SK-N-SH (cell line): ENCODE data around the gene TMEM200B. TPM values are rescaled to one million over a fixed set of nuclear protein-coding genes. Genes with fewer than 3 reads are reported as not detected.

Source experiments
- CTCF ChIA-PET: fragments of 300-600, 350-600 bp; formaldehyde crosslinking; extraction: SDS; loops from one replicate; lab custom pipeline; 2021; lab: Yijun Ruan, JAX
- POLR2A ChIA-PET: fragments of 350-600 bp; sonication (Branson Sonifier 250); formaldehyde crosslinking; extraction: SDS; loops from one replicate; lab custom pipeline; 2020; ENCODE audit warnings: antibody characterized with exemption, inconsistent platforms; lab: Yijun Ruan, JAX
- DNase-seq: peaks from one replicate; pipeline ENCODE4 v3.0.0; 2012
- H2AFZ ChIP-seq: fragments of 200-600 bp; sonication (generic); 2 replicates; pipeline ENCODE4 v1.8.1; 2016; ENCODE audit warnings: antibody characterized with exemption, mild to moderate bottlenecking, low read depth
- H3F3A ChIP-seq: fragments of 200-600 bp; sonication (generic); replicated peaks from 2 replicates; pipeline ENCODE3; 2016; ENCODE audit warnings: antibody characterized with exemption, mild to moderate bottlenecking; ENCODE audit not compliant: insufficient read depth
- H3K27ac ChIP-seq, 2 experiments: fragments of 200-500 bp in 1 of 2; fragments of 200-600 bp in 1 of 2; sonication (Bioruptor generic) in 1 of 2; sonication (generic), shearing (Covaris generic) in 1 of 2; 2 replicates each; pipeline versions ENCODE4 v1.5.1 to v1.6.1; 2014 to 2016; ENCODE audit warnings: low read depth in 2 of 2, inconsistent platforms in 1 of 2, low read length in 1 of 2, mild to moderate bottlenecking in 1 of 2, mixed read lengths in 1 of 2
- H3K27me3 ChIP-seq: fragments of 200-600 bp; sonication (generic), shearing (Covaris generic); 2 replicates; pipeline ENCODE4 v1.6.1; 2016; ENCODE audit warnings: mixed run types; ENCODE audit not compliant: insufficient read depth
- H3K36me3 ChIP-seq, 2 experiments: fragments of 200-500 bp in 1 of 2; fragments of 200-600 bp in 1 of 2; sonication (Bioruptor generic) in 1 of 2; sonication (generic) in 1 of 2; replicated peaks in 1 of 2; 2 replicates each; pipeline versions ENCODE3 to v1.5.1; 2014 to 2016; ENCODE audit warnings: low read length in 1 of 2, mild to moderate bottlenecking in 1 of 2; ENCODE audit not compliant: insufficient read depth in 2 of 2, control insufficient read depth in 1 of 2
- H3K4me1 ChIP-seq, 2 experiments: fragments of 200-500 bp in 1 of 2; fragments of 200-600 bp in 1 of 2; sonication (Bioruptor generic) in 1 of 2; sonication (generic), shearing (Covaris generic) in 1 of 2; 2 replicates each; pipeline versions ENCODE4 v1.5.1 to v1.6.1; 2014 to 2016; ENCODE audit warnings: low read depth in 1 of 2, low read length in 1 of 2, mixed run types in 1 of 2; ENCODE audit not compliant: insufficient read depth in 2 of 2, control insufficient read depth in 1 of 2
- H3K4me2 ChIP-seq: fragments of 200-600 bp; sonication (generic), shearing (Covaris generic); 2 replicates; pipeline ENCODE4 v1.6.1; 2017; ENCODE audit warnings: mixed run types
- H3K4me3 ChIP-seq, 2 experiments: fragments of 200-500 bp in 1 of 2; fragments of 200-600 bp in 1 of 2; sonication (Bioruptor generic) in 1 of 2; sonication (generic), shearing (Covaris generic) in 1 of 2; 2 replicates each; pipeline versions ENCODE4 v1.5.1 to v1.8.1; 2014 to 2016; ENCODE audit warnings: low read depth in 2 of 2, inconsistent platforms in 1 of 2, low read length in 1 of 2, mild to moderate bottlenecking in 1 of 2, mixed read lengths in 1 of 2, moderate library complexity in 1 of 2
- H3K79me2 ChIP-seq: fragments of 200-600 bp; sonication (generic); 2 replicates; pipeline ENCODE4 v1.8.1; 2017; ENCODE audit warnings: mild to moderate bottlenecking; ENCODE audit not compliant: insufficient read depth
- H3K9ac ChIP-seq: fragments of 200-600 bp; sonication (generic); 2 replicates; pipeline ENCODE4 v1.6.1; 2017; ENCODE audit warnings: mixed run types
- H3K9me2 ChIP-seq: fragments of 200-600 bp; sonication (generic); 2 replicates; pipeline ENCODE4 v1.6.1; 2017; ENCODE audit warnings: mixed run types
- H3K9me3 ChIP-seq: fragments of 200-600 bp; sonication (generic); 2 replicates; pipeline ENCODE4 v1.6.1; 2017; ENCODE audit warnings: mixed run types, mild to moderate bottlenecking, moderate library complexity
- H4K20me1 ChIP-seq: fragments of 200-600 bp; sonication (generic); 2 replicates; pipeline ENCODE4 v1.6.1; 2017; ENCODE audit warnings: mild to moderate bottlenecking, mixed run types; ENCODE audit not compliant: insufficient read depth
- ELF1 ChIP-seq: IDR thresholded peaks from 2 replicates; pipeline ENCODE4 v1.4.0; 2012
- EP300 ChIP-seq, 2 experiments: IDR thresholded peaks; 2 replicates each; pipeline versions ENCODE4 v1.4.0 to v1.6.1; 2012; ENCODE audit warnings: borderline replicate concordance in 1 of 2, low read depth in 1 of 2, low read length in 1 of 2
- EZH2phosphoT487 ChIP-seq: fragments of 200-600 bp; sonication (generic); IDR thresholded peaks from 2 replicates; pipeline ENCODE4 v1.6.1; 2017; ENCODE audit warnings: low read depth, mixed run types, mild to moderate bottlenecking, antibody characterized with exemption, moderate library complexity, borderline replicate concordance
- FOXM1 ChIP-seq: IDR thresholded peaks from 2 replicates; pipeline ENCODE4 v1.4.0; 2012; ENCODE audit warnings: low read depth, mild to moderate bottlenecking
- GABPA ChIP-seq: IDR thresholded peaks from 2 replicates; pipeline ENCODE4 v1.4.0; 2012; ENCODE audit warnings: low read depth, mild to moderate bottlenecking
- GATA2 ChIP-seq: sonication (generic); formaldehyde crosslinking; IDR thresholded peaks from 2 replicates; pipeline ENCODE4 v1.5.0; 2020; ENCODE audit warnings: mild to moderate bottlenecking, missing genetic modification reagents
- MEF2A ChIP-seq: IDR thresholded peaks from 2 replicates; pipeline ENCODE4 v1.4.0; 2012; ENCODE audit warnings: low read depth, borderline replicate concordance
- MXI1 ChIP-seq: IDR thresholded peaks from 2 replicates; pipeline ENCODE4 v1.6.1; 2012; ENCODE audit warnings: mild to moderate bottlenecking, low read depth, low read length, improper control_type of control experiment
- NFIC ChIP-seq: IDR thresholded peaks from 2 replicates; pipeline ENCODE4 v1.4.0; 2012; ENCODE audit warnings: borderline replicate concordance
- NRF1 ChIP-seq: IDR thresholded peaks from 2 replicates; pipeline ENCODE4 v1.6.1; 2012; ENCODE audit warnings: low read depth, mild to moderate bottlenecking, low read length
- PBX3 ChIP-seq: IDR thresholded peaks from 2 replicates; pipeline ENCODE4; 2012
- RAD21 ChIP-seq: IDR thresholded peaks from 2 replicates; pipeline ENCODE4 v1.6.1; 2012; ENCODE audit warnings: mild to moderate bottlenecking, low read length
- RCOR1 ChIP-seq: fragments of 150-350 bp; IDR thresholded peaks from 2 replicates; pipeline ENCODE4 v1.6.1; 2017; ENCODE audit warnings: antibody characterized with exemption, low read length
- REST ChIP-seq: IDR thresholded peaks from 2 replicates; pipeline ENCODE4 v1.6.1; 2012; ENCODE audit warnings: mild to moderate bottlenecking, low read depth, low read length, moderate library complexity
- RXRA ChIP-seq: IDR thresholded peaks from 2 replicates; pipeline ENCODE4 v1.4.0; 2012; ENCODE audit warnings: low read depth, mild to moderate bottlenecking, borderline replicate concordance
- SMC3 ChIP-seq: IDR thresholded peaks from 2 replicates; pipeline ENCODE4 v1.6.1; 2012; ENCODE audit warnings: low read depth, low read length, improper control_type of control experiment
- TCF12 ChIP-seq: IDR thresholded peaks from 2 replicates; pipeline ENCODE4 v1.4.0; 2012
- USF1 ChIP-seq: IDR thresholded peaks from 2 replicates; pipeline ENCODE4 v1.4.0; 2012; ENCODE audit warnings: low read depth, borderline replicate concordance
- USF2 ChIP-seq: fragments of 150-350 bp; IDR thresholded peaks from 2 replicates; pipeline ENCODE4 v1.6.1; 2017; ENCODE audit warnings: antibody characterized with exemption, low read length, low read depth, borderline replicate concordance
- YY1 ChIP-seq: IDR thresholded peaks from 2 replicates; pipeline ENCODE4 v1.4.0; 2012; ENCODE audit warnings: low read depth, mild to moderate bottlenecking
- WGBS: methylation state at CpG from one replicate; pipeline ENCODE4 v1.1.6; 2017; ENCODE audit warnings: low lambda C conversion rate; 5-methylcytosine and 5-hydroxymethylcytosine counted together
- polyA plus RNA-seq, 3 experiments: library from polyadenylated mRNA; depleted of rRNA; stranded (reverse); fragments of >200 nt; gene quantifications; 2 replicates each; pipeline ENCODE4 v1.2.3, GENCODE V29; 2012

TMEM200B gene
- polyA plus RNA-seq, 1 of the 3 experiments (the other 2 are of a cell fraction) = 1.5 TPM

- CTCF ChIA-PET = no interaction called here
- H3K4me3 ChIP-seq = no peak overlapping the region
- no peak overlapping the region for H3K27ac ChIP-seq
- H3K9ac ChIP-seq = no peak overlapping the region
- no peaks in the 10 kb centered on the region for H3K79me2 ChIP-seq
- TF ChIP-seq MEF2A (no peak), EP300 (IDR thresholded peaks at IDR 0.05; ENCODE audit: borderline replicate concordance in 1 of 2, low read depth in 1 of 2, low read length in 1 of 2) (no peak), REST (no peak), FOXM1 (no peak), GATA2 (CRISPR knock-in tag) (no peak)
- TF ChIP-seq, all 33 proteins: peak for 0
- H3F3A ChIP-seq = no peaks in the 10 kb centered on the region
- no peak overlapping the region for H2AFZ ChIP-seq
- H3K36me3 ChIP-seq = no peaks in the 10 kb centered on the region
- DNase-seq = peak; percentile 37
- WGBS = 74% methylated on average over 14 of the region's 14 CpGs
- POLR2A ChIA-PET = no interaction called here
- H3K4me2 ChIP-seq = no peak overlapping the region
- no peaks in the 10 kb centered on the region for H3K4me1 ChIP-seq
- H3K9me3 ChIP-seq = no peaks in the 10 kb centered on the region
- H3K9me2 ChIP-seq = no peaks in the 10 kb centered on the region
- no peaks in the 10 kb centered on the region for H3K27me3 ChIP-seq
- H4K20me1 ChIP-seq = no peaks in the 10 kb centered on the region
Observed at GRCh38 chr1:29136391-29136915, 12.8 kb upstream of the TMEM200B start.

GRCh38 chr1:29134695-29135028 lies 11.0 kb upstream of the TMEM200B start:
- H2AFZ ChIP-seq = no peak overlapping the region
- no peak overlapping the region for H3K9ac ChIP-seq
- no peak overlapping the region for H3K4me3 ChIP-seq
- ChIA-PET POLR2A (no interaction called here), CTCF (interaction anchor here (1.1 to 1.6 kb wide), 2 partner anchors 13 to 47 kb away, joined by 3 to 5 read pairs; partner anchors contain the start of gene SRSF4)
- H3K9me2 ChIP-seq = no peaks in the 10 kb centered on the region
- no peaks in the 10 kb centered on the region for H3K36me3 ChIP-seq
- H4K20me1 ChIP-seq = no peaks in the 10 kb centered on the region
- H3K4me1 ChIP-seq = no peaks in the 10 kb centered on the region
- no peaks in the 10 kb centered on the region for H3K79me2 ChIP-seq
- TF ChIP-seq GABPA = no peak
- TF ChIP-seq YY1 = no peak
- no peak for TF ChIP-seq FOXM1
- no peak for TF ChIP-seq NRF1
- TF ChIP-seq ELF1 = no peak
- TF ChIP-seq USF1 = no peak
- no peak for TF ChIP-seq PBX3
- no peak for TF ChIP-seq GATA2 (CRISPR knock-in tag)
- no peak for TF ChIP-seq SMC3
- no peak for TF ChIP-seq RXRA
- no peak for TF ChIP-seq USF2
- TF ChIP-seq RCOR1 = no peak
- TF ChIP-seq TCF12 = no peak
- no peak for TF ChIP-seq EZH2phosphoT487
- no peak for TF ChIP-seq MEF2A
- no peak for TF ChIP-seq MXI1
- TF ChIP-seq NFIC = no peak
- no peak for TF ChIP-seq RAD21
- no peak overlapping the region for H3K27ac ChIP-seq
- no peak overlapping the region for H3K4me2 ChIP-seq
- DNase-seq = no peak
- H3F3A ChIP-seq = no peaks in the 10 kb centered on the region
- no peaks in the 10 kb centered on the region for H3K9me3 ChIP-seq
- no peaks in the 10 kb centered on the region for H3K27me3 ChIP-seq
- 86% methylated on average over 7 of the region's 10 CpGs for WGBS
